ENCODE results near the gene HSPE1. TPM values are rescaled to one million over a fixed set of nuclear protein-coding genes. Genes with fewer than 3 reads are reported as not detected.
"Not testable (repeated sequence)": the region's sequence is repeated elsewhere in the genome, so short reads cannot be mapped to it uniquely, and the experiment has no call there.

The HSPE1 gene
- 226 TPM for polyA plus RNA-seq (2013, experiment 1 of 4)
- polyA plus RNA-seq (2013, experiment 2 of 4) = 209 TPM
- polyA plus RNA-seq (2013, experiment 3 of 4) = 211 TPM
- polyA plus RNA-seq (2013, experiment 4 of 4) = 210 TPM

GRCh38 chr2:197499594-197500502 lies at the start of gene HSPE1, which contains the start of gene HSPD1:
Gene HSPE1, plus strand, starts transcription at chr2:197500379. Its CDS starts 58 bp downstream, at chr2:197500437.
Gene HSPD1, minus strand, starts transcription at chr2:197499840. Its CDS starts 992 bp downstream, at chr2:197498848.
- peak within 1 kb of the TSS; percentile 96 for H3K27ac ChIP-seq (ENCODE audit: insufficient read depth, low read depth, low read length, poor library complexity, severe bottlenecking)
- peak within 1 kb of the TSS; percentile 58 for H3K4me3 ChIP-seq (ENCODE audit: insufficient read depth, low read depth, low read length)
- H3K36me3 ChIP-seq (ENCODE audit: control insufficient read depth, insufficient read depth, low read length) = peaks cover 32% of the 10 kb centered on the region
- 0% methylated on average over 104 of the region's 104 CpGs for WGBS, 2 experiments
- peaks cover 22% of the 10 kb centered on the region for H3K4me1 ChIP-seq (ENCODE audit: control insufficient read depth, insufficient read depth, low read length)
- no peaks in the 10 kb centered on the region for H3K27me3 ChIP-seq (ENCODE audit: control insufficient read depth, insufficient read depth, low read length, poor library complexity, severe bottlenecking)
- no peaks in the 10 kb centered on the region for H3K9me3 ChIP-seq (ENCODE audit: control insufficient read depth, low read length)

- H3K4me1 ChIP-seq (ENCODE audit: control insufficient read depth, insufficient read depth, low read length) = peaks cover 3% of the 10 kb centered on the region
- no peaks in the 10 kb centered on the region for H3K9me3 ChIP-seq (ENCODE audit: control insufficient read depth, low read length)
- H3K27me3 ChIP-seq (ENCODE audit: control insufficient read depth, insufficient read depth, low read length, poor library complexity, severe bottlenecking) = no peaks in the 10 kb centered on the region
- WGBS, 2 experiments = 95% methylated on average over 25 of the region's 25 CpGs
- no peak overlapping the region for H3K4me3 ChIP-seq (ENCODE audit: insufficient read depth, low read depth, low read length)
- H3K27ac ChIP-seq (ENCODE audit: insufficient read depth, low read depth, low read length, poor library complexity, severe bottlenecking) = no peak overlapping the region
- H3K36me3 ChIP-seq (ENCODE audit: control insufficient read depth, insufficient read depth, low read length) = no peaks in the 10 kb centered on the region
Measured at GRCh38 chr2:197450465-197450864, 49.7 kb upstream of the HSPE1 start.

- not testable (repeated sequence) for H3K27ac ChIP-seq (ENCODE audit: insufficient read depth, low read depth, low read length, poor library complexity, severe bottlenecking); H3K4me1 ChIP-seq (ENCODE audit: control insufficient read depth, insufficient read depth, low read length); H3K27me3 ChIP-seq (ENCODE audit: control insufficient read depth, insufficient read depth, low read length, poor library complexity, severe bottlenecking); H3K4me3 ChIP-seq (ENCODE audit: insufficient read depth, low read depth, low read length); H3K36me3 ChIP-seq (ENCODE audit: control insufficient read depth, insufficient read depth, low read length); H3K9me3 ChIP-seq (ENCODE audit: control insufficient read depth, low read length)
- 88 to 90% methylated on average over 6 of the region's 6 CpGs for WGBS, 2 experiments
Measured at GRCh38 chr2:197450935-197451358, 49.2 kb upstream of the HSPE1 start.

GRCh38 chr2:197452754-197453122 lies 47.4 kb upstream of the HSPE1 start:
- 17 to 18% methylated on average over 11 of the region's 11 CpGs for WGBS, 2 experiments
- peak overlapping the region; percentile 88 for H3K4me3 ChIP-seq (ENCODE audit: insufficient read depth, low read depth, low read length)
- no peaks in the 10 kb centered on the region for H3K27me3 ChIP-seq (ENCODE audit: control insufficient read depth, insufficient read depth, low read length, poor library complexity, severe bottlenecking)
- H3K4me1 ChIP-seq (ENCODE audit: control insufficient read depth, insufficient read depth, low read length) = peaks cover 3% of the 10 kb centered on the region
- no peak overlapping the region for H3K27ac ChIP-seq (ENCODE audit: insufficient read depth, low read depth, low read length, poor library complexity, severe bottlenecking)
- no peaks in the 10 kb centered on the region for H3K36me3 ChIP-seq (ENCODE audit: control insufficient read depth, insufficient read depth, low read length)
- H3K9me3 ChIP-seq (ENCODE audit: control insufficient read depth, low read length) = no peaks in the 10 kb centered on the region

- no peaks in the 10 kb centered on the region for H3K27me3 ChIP-seq (ENCODE audit: control insufficient read depth, insufficient read depth, low read length, poor library complexity, severe bottlenecking)
- WGBS, 2 experiments = 0 to 1% methylated on average over 70 of the region's 70 CpGs
- peaks cover 3% of the 10 kb centered on the region for H3K4me1 ChIP-seq (ENCODE audit: control insufficient read depth, insufficient read depth, low read length)
- H3K27ac ChIP-seq (ENCODE audit: insufficient read depth, low read depth, low read length, poor library complexity, severe bottlenecking) = peak within 1 kb of the TSS; percentile 95
- H3K36me3 ChIP-seq (ENCODE audit: control insufficient read depth, insufficient read depth, low read length) = no peaks in the 10 kb centered on the region
- H3K9me3 ChIP-seq (ENCODE audit: control insufficient read depth, low read length) = no peaks in the 10 kb centered on the region
- peak within 1 kb of the TSS; percentile 88 for H3K4me3 ChIP-seq (ENCODE audit: insufficient read depth, low read depth, low read length)
Measured at GRCh38 chr2:197453123-197453913, 46.9 kb upstream of the HSPE1 start, which contains the start of gene COQ10B. Gene COQ10B, plus strand, starts transcription at chr2:197453552. Its CDS starts 9 bp downstream, at chr2:197453561.

- 0 to 1% methylated on average over 8 of the region's 11 CpGs for WGBS, 2 experiments
- Histone ChIP-seq H3K4me3 (ENCODE audit: insufficient read depth, low read depth, low read length) (peak overlapping the region; percentile 88), H3K27ac (ENCODE audit: insufficient read depth, low read depth, low read length, poor library complexity, severe bottlenecking) (peak overlapping the region; percentile 95), H3K27me3 (ENCODE audit: control insufficient read depth, insufficient read depth, low read length, poor library complexity, severe bottlenecking) (no peaks in the 10 kb centered on the region), H3K4me1 (ENCODE audit: control insufficient read depth, insufficient read depth, low read length) (peaks cover 3% of the 10 kb centered on the region), H3K36me3 (ENCODE audit: control insufficient read depth, insufficient read depth, low read length) (no peaks in the 10 kb centered on the region), H3K9me3 (ENCODE audit: control insufficient read depth, low read length) (no peaks in the 10 kb centered on the region)
Measured at GRCh38 chr2:197453914-197454398, 46.2 kb upstream of the HSPE1 start.

- 96 to 99% methylated on average over 2 of the region's 2 CpGs for WGBS, 2 experiments
- Histone ChIP-seq H3K4me3 (ENCODE audit: insufficient read depth, low read depth, low read length) (no peak overlapping the region), H3K36me3 (ENCODE audit: control insufficient read depth, insufficient read depth, low read length) (no peaks in the 10 kb centered on the region), H3K9me3 (ENCODE audit: control insufficient read depth, low read length) (no peaks in the 10 kb centered on the region), H3K27me3 (ENCODE audit: control insufficient read depth, insufficient read depth, low read length, poor library complexity, severe bottlenecking) (no peaks in the 10 kb centered on the region), H3K4me1 (ENCODE audit: control insufficient read depth, insufficient read depth, low read length) (peaks cover 3% of the 10 kb centered on the region), H3K27ac (ENCODE audit: insufficient read depth, low read depth, low read length, poor library complexity, severe bottlenecking) (no peak overlapping the region)
Measured at GRCh38 chr2:197454923-197455322, 45.3 kb upstream of the HSPE1 start.

- 93 to 97% methylated on average over 1 of the region's 1 CpG for WGBS, 2 experiments
- Histone ChIP-seq H3K4me3 (ENCODE audit: insufficient read depth, low read depth, low read length) (no peak overlapping the region), H3K9me3 (ENCODE audit: control insufficient read depth, low read length) (no peaks in the 10 kb centered on the region), H3K36me3 (ENCODE audit: control insufficient read depth, insufficient read depth, low read length) (no peaks in the 10 kb centered on the region), H3K27me3 (ENCODE audit: control insufficient read depth, insufficient read depth, low read length, poor library complexity, severe bottlenecking) (no peaks in the 10 kb centered on the region), H3K27ac (ENCODE audit: insufficient read depth, low read depth, low read length, poor library complexity, severe bottlenecking) (no peak overlapping the region), H3K4me1 (ENCODE audit: control insufficient read depth, insufficient read depth, low read length) (peaks cover 3% of the 10 kb centered on the region)
Measured at GRCh38 chr2:197455428-197455827, 44.8 kb upstream of the HSPE1 start.

- WGBS, 2 experiments = 95 to 100% methylated on average over 4 of the region's 4 CpGs
- Histone ChIP-seq H3K27me3 (ENCODE audit: control insufficient read depth, insufficient read depth, low read length, poor library complexity, severe bottlenecking) (no peaks in the 10 kb centered on the region), H3K36me3 (ENCODE audit: control insufficient read depth, insufficient read depth, low read length) (no peaks in the 10 kb centered on the region), H3K4me1 (ENCODE audit: control insufficient read depth, insufficient read depth, low read length) (no peaks in the 10 kb centered on the region), H3K4me3 (ENCODE audit: insufficient read depth, low read depth, low read length) (no peak overlapping the region), H3K9me3 (ENCODE audit: control insufficient read depth, low read length) (no peaks in the 10 kb centered on the region), H3K27ac (ENCODE audit: insufficient read depth, low read depth, low read length, poor library complexity, severe bottlenecking) (no peak overlapping the region)
Measured at GRCh38 chr2:197460649-197461048, 39.5 kb upstream of the HSPE1 start.

- Histone ChIP-seq H3K4me1 (ENCODE audit: control insufficient read depth, insufficient read depth, low read length) (no peaks in the 10 kb centered on the region), H3K9me3 (ENCODE audit: control insufficient read depth, low read length) (no peaks in the 10 kb centered on the region), H3K27ac (ENCODE audit: insufficient read depth, low read depth, low read length, poor library complexity, severe bottlenecking) (no peak overlapping the region), H3K27me3 (ENCODE audit: control insufficient read depth, insufficient read depth, low read length, poor library complexity, severe bottlenecking) (no peaks in the 10 kb centered on the region), H3K4me3 (ENCODE audit: insufficient read depth, low read depth, low read length) (no peak overlapping the region), H3K36me3 (ENCODE audit: control insufficient read depth, insufficient read depth, low read length) (peaks cover 1% of the 10 kb centered on the region)
- WGBS, 2 experiments = 98% methylated on average over 2 of the region's 2 CpGs
Measured at GRCh38 chr2:197461057-197461456, 39.1 kb upstream of the HSPE1 start.

All from ectodermal cell (in vitro differentiated cells).